Measurements from ENCODE around the gene CD247.
A peak's percentile ranks its signal among the peaks of the same experiment; 100 is the strongest.

CD247 gene

DNA sequence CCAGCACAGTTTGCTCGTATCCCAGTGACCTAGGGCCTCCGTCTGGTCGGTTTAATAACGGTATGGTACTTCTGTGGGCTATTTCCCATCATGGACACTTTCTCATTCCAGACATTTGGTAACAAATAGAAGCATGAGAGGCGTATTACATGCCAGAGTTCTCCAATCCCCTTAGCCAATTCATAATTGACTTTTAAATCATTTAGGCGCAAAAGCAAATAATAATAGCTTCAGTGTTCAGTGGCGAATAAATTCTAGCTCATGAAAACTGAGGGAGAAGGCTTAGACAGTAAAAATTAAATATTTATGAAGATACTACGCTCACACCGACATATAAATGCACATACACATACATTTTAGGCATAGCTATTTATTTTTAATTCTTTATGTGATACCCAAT lies 50.6 kb downstream of the CD247 start:
- intact Hi-C loops (cut with DNase I) = no loop called here
- no peak for DNase-seq

DNA sequence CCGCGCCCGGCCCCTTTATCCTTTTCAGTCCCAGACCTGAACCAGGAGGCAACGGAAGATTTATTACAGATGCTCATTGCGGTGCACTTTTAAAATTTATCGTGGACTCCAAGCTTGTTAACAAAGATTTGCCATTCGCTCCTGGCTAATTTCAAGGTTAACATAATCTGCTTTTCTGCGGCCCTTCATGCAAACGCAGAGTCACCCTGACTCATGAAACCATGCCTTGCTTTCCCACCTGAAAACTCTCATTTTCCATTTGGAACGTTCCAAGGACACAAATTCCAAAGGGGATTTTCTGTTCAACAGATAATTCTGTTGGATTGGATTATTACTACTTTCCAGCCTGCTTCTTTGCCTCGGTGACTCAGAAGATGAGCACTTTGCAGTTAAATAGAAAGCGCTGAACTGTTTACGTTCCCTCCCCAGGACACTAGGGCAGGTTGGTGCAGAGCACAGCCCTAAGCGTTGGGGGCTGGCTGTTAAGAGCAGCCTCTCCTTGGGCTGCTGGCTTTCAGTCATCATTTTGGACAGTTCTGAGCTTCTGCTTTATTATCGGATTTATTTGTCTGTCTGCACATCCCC lies 51.1 kb downstream of the CD247 start:
- intact Hi-C loops (cut with DNase I) = no loop called here
- DNase-seq = no peak

DNA sequence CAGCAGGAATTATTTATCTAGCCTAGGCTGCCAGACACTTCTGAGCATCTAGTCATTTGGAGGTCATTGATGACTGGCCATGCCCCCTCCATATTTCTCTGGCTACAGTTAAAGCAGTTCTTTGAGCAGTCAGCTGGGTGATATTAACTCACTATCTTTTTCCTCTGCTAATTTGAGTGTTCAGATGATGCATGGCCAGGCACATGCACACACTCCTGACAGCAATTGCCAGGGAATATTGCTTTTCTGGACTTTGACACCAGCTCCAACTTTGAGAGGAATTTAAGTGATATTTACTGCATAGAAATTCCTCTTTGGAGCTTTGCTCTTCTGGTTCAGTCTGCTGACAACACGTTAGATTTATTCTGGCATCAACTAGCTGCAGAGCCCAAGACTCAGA lies 52.6 kb downstream of the CD247 start:
- intact Hi-C loops (cut with DNase I) = no loop called here
- DNase-seq = no peak

DNA sequence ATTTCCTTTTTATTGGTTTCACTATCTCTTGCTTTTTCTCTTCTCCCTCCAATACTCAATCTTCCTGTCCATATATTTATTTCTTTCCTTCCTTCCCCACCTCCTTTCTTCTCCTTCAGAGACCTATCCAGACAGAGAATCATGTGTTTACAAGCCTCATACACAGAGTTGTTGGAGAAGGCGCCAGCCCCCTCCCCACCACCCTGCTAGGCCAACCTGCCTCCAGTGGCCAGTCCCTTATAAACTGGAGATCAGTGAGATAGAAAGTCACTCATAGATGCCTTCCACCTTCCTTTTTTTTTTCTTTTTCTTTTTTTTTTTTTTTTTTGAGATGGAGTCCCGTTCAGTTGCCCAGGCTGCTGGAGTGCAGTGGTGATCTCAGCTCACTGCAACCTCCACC lies 53.3 kb downstream of the CD247 start:
- DNase-seq = no peak
- intact Hi-C loops (cut with DNase I) = no loop called here

DNA sequence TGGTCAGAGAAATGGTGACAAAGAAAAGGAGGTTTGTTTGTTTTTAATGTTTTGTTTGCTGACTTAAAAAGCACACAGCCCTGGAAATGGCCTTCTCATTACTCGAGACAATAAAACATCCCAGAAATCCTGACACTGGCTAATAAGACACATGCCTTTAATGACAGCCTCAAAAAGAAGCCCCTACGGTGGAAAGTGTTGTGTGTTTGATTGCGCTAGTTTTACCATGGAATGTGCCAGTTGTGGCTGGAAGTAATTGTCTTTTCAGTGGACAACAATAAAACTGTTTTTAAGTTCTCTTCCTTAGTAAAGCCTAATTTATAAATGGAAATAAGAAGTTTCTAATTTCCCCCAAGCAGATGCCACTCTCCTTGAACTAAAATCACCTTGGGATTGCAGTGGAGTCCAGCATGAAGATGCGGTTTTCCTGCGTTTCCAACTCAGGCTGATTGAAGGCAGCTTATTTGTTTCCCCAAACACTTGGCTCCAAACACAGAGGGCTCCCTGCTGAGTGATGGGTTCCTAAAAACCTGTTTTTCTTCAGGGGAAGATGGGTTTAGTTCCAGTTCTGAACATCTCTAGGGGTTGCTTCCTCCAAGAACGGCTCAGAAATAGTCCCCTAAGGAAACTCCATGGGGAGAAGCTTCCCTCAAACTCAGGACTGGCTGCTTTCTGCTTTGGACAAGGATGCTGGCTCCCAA lies 54.3 kb downstream of the CD247 start:
- intact Hi-C loops (cut with DNase I) = no loop called here
- no peak for DNase-seq

DNA sequence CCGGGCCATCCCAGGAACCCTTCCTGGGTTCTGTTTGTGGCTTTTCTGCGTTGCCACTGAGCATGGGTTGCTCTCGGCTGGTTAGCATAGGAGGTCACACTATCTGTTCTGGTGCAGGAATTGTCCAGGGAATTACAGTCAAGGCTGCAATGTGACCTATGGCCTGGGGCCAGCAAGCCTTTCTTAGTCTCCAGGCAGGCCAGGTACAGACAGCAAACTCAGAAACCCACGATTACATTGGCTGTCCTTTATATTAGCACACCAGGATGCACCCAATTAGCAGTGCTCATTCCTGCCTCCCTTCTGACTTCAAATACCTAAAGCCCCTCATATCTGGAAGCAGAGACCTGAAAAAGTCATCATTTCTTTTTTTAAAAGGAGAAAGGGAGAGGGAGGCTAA lies 55.2 kb downstream of the CD247 start:
- intact Hi-C loops (cut with DNase I) = no loop called here
- no peak for DNase-seq

DNA sequence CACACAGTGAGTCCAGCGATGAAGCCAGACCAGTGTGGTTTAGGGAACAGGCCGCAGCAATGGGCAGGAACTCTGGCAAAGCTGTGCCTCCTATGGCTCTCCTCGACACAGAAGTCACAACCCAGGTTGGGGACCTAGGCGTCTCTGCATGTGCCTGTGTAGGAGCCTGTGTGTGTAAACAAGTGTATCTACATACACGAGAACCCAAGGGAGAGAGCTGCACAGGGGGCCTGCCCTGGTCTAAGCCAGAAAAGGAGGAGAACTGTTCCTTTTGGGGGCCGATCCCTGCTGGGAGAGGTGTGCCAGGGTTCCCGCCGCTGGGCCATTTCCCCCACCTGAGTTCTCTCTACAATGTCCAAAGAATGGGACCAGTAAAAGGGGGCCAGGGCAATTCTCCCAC lies 56.0 kb downstream of the CD247 start:
- intact Hi-C loops (cut with DNase I) = no loop called here
- no peak for DNase-seq

DNA sequence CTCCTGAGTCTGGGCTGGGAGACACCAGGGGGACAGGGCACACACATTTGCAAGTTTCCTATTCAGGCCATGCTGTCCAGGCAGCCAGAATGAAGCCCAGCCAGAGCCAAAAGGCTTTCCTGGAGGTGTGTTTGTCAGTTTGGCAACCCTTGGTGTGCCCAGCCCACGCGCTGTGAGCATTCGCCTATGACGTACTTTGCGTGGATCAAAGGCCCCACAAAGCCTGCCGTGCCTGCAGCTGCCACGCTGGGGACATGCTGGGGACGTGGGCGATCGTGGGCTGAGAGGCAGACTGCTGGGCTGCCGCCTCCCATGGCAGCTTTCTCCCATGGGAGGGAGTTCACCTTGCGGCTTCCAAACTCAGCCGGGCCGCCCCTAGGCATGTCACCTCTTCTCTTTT lies 57.5 kb downstream of the CD247 start:
- peak in 8 of 10 donors; percentile 34 to 95 (median 62) for DNase-seq

DNA sequence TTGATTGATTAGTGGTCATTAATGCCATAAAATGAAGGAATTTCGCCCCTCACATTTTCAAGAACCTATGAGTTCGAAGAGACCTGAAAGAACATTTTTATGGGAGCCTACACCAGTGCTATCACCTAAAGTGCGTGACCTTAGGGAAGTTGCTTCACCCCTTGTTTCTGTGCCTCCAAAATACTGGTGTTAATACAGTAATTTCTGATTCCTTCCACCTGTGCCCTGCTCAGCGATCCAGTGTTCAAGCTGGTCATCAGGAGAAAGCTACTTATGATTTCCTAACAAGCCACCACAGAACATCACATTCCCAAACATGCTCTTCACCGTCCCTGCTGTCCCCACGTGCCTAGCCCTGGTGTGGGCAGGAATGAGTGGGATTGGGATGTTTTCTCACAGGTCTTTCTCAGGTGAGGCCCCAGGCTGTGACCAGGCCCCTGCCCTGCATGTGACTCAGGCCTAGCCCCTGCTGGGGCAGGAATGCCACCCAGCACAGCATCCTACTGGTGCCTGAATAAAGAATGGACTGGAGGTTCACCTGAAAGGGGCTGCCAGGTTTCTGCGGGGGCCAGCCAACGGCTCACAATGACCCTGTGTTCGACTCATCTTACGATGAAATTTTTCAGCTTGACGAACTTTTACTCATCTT lies 60.3 kb downstream of the CD247 start:
- DNase-seq = no peak
- intact Hi-C loops (cut with DNase I) = no loop called here

More for the DNA sequence above, 57.5 kb downstream of the CD247 start:
- intact Hi-C loops (cut with DNase I) = no loop called here

DNA sequence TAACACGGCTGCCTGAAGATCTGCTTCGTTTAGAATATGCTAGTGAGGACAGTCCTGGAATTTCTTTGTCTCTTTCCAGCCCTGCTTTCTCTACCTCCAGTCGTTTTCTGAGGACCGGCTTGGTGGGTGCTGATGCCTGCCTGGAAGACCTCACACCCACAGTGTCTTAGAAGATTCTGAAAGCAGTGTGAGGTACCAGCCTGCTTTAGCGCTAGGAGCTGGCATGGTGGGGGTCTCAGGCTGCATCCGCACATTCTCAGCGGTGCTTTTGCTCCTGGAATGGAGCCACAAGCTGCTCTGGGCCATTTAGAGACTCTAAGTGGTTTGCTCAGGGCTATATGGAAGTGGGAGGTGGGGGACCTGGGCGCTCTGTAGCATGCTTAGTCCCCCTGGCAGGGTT lies 61.4 kb downstream of the CD247 start:
- DNase-seq = peak in 1 of 10 donors; percentile 49
- intact Hi-C loops (cut with DNase I) = no loop called here

DNA sequence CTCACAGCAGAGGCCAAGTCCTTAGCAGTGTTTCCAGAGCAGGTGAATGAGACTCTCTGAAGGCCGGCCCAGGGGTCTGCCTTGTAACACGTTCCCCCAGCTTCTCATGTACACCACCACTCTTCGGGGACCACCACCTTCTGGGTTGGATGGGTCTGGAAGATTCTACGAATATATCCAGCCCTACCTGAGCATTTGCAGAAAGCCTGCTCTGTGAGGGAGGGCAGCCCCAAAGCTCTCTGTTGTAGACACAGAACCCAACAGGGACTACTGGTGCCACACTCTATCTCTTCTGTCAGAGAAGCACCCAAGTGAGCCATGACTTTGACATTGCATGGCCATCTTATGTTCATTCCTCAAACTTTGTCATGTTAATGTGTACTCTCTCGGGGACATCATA lies 61.8 kb downstream of the CD247 start:
- peak in 1 of 10 donors; percentile 43 for DNase-seq
- intact Hi-C loops (cut with DNase I) = no loop called here

DNA sequence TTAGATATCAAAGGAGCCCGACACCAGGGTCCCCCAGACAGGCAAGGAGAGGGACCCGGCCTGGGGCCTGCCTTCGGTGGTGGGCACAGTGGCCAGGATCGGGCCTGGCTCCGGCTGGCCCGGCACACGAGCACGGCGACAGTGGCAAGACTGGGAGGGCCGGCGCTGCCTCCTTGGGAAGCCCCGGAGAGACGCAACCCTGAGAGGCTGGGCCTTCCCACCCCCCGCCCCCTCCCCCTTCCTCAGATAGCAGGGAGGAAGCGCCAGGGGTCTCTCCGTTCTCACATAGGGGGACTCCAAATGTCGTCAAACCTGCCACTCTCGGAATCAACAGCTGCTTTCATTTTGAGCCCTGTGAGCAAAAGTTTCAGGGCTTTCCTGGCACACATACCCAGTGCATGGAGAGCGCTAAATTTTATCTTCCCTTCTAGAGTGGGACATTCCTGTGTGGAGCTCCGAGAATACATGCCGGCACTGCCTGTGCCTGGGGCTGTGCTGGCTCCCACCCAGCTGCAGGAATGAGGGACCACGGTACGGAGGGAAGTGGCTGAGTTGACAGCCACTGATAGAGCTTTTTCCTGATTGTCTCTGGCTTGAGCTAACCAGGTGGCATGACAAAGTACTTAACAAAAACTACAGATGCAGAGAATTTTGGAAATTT lies 62.4 kb downstream of the CD247 start:
- DNase-seq = peak in 3 of 10 donors; percentile 19 to 88 (median 23)
- intact Hi-C loops (cut with DNase I) = no loop called here

DNA sequence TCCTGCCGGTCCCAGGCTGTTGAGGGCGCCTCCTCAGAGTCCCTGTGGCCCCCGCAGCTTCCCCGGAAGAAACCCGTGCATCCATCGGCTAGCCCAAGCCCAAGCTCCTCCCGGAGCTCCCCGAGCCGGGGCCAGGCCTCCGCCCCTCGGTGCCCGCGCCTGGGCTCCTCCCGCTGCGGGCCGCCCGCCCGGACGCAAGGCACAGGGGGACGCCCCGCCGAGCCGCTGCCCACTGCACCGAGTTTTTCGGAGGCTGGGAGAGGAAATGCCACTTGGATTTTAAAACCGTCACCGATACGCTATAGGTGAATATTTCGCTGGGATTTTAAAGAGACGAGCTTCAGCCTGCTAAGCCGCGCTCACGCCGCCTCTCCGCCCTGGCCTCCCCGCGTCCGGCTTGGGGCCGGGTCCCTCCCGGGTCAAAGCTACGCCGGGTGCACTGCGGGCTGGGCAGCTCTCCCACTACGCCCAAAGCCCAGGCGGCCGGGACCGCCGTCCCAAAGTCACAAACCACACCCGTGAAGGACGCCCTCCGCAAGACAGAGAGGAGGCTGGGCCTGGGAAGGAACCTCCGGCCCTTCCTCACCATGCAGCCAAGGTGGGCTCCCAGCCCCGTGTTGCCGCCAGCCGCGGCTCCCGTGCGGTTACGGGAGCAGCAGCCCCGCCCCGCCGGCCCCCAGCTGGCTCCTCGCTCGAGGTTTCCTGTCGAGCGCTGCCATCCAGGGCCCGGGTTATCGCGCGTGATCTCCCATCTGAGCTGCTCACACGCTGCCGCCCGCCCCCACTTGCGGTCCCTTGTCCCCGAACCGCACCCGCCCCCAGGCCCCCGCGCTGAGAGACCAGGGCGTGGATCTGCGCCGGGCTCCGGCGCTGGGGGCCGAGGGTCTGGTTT lies 63.2 kb downstream of the CD247 start:
- DNase-seq = peak; percentile 34 to 92 (median 52)
- intact Hi-C loops (cut with DNase I) = no loop called here

DNA sequence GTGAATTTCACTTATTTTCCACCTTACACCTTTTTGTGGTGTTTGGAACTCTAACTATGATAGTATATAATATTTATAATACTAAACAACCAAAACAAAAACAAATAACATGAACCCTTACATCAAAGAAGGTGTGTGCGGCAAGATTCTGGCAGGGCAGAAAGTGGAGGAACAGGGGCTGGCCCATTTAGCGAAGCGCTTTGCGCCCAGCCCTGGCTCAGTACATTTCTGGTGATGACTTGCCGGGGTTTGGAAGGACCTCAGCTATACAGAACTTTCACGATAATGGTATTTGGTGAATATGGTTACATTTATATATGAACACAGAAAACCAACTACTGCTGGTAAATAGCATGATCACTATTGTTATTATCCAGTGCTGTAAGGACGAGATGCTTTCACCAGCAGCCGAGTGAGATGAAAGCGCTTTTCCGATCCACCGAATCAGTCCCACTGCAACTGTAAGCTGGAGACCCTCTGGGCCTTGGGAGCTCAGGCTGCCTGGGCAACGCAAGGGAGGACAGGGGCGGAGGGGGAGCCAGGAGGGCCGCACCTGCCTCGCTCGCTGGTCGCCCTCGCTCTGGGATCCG lies 63.9 kb downstream of the CD247 start:
- DNase-seq = peak in 1 of 10 donors; percentile 75
- intact Hi-C loops (cut with DNase I) = no loop called here

DNA sequence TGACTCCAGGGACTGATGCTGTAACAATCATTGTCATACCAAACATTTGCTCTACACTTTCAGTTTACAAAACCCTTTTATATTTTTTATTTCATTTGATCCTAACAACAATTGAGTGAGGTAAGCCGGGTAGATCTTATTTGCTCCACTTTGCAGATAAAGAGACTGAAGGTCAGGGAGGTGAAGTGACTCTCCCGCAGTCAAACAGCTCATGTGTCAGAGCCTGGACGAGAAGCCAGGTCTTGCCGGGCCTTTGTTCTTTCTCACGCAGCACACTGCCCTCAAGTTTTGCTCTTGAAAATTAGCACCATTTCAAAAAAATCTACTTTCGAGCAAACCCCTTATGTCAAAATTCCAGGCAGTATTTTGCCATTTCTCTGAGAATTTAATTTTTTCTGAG lies 65.2 kb downstream of the CD247 start:
- DNase-seq = peak in 1 of 10 donors; percentile 38
- intact Hi-C loops (cut with DNase I) = no loop called here

DNA sequence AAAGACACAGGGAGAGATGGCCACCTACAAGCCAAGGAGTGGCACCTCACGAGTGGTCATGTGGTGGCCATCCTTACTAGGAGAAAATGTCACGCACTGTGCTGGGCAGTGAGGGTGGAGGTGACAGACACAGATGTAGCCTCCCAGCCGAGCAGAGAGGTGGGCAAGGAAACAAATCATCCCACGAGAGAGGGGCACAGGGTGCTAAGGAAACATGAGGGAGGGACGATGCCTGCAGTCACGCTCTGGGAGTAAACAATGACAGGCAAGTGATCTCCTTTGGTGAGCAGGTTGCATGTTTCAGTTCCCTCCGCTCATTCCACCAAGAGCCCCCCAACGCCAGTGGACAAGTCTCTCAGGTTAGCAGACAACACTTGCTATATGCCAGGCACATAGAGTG lies 65.8 kb downstream of the CD247 start:
- intact Hi-C loops (cut with DNase I) = no loop called here
- peak in 1 of 10 donors; percentile 66 for DNase-seq

DNA sequence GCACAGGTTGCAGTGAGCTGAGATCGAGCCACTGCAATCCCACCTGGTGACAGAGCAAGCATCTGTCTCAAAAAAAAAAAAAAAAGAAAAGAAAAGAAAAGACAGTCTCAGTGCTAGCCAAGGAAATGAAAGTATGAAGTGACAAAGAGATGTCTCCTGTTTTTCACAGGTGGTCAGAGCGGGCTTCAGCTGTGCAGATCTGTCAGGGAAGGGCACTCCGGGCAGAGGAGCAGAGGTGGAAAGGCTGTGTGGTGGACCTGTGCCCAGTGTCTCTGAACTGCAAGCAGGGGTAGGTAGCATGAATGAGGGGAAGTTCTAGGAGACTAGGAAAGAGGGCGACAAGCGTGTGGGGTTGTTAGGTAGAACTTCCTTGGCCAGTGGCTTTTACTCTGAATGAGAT lies 67.5 kb downstream of the CD247 start:
- intact Hi-C loops (cut with DNase I) = no loop called here
- no peak for DNase-seq

DNA sequence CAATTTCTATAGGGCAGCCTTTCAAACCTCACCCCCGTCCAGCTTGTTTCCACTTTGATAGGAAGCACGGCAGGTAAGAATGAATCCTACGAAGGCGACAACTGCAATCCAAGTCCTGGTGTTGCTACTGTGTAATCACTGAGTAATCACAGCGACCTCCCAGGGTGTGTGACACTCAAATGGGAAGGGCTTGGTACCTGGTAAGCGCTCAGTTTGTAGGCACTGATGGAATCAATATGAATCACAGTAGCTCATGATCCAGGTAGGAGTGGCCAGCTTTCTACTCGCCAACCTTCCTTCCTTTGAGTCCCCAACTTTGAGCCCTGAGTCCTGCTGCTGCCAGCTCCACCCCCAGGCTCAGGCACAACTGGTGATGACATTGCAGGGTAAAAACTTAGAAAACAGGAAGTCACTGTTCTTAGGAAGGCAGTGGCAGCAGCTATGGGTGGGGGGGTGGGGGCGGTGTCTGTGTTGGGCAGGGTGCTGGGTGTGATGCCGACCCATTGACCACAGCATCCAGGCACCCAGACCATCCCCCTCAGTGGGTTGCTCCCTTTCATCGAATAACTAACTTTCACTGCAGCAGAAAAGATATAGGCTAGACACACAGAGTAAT lies 70.7 kb downstream of the CD247 start:
- intact Hi-C loops (cut with DNase I) = loop anchor here (10.0 kb wide), 1 partner anchor 543 kb away; no protein-coding TSS in a partner anchor
- no peak for DNase-seq

DNA sequence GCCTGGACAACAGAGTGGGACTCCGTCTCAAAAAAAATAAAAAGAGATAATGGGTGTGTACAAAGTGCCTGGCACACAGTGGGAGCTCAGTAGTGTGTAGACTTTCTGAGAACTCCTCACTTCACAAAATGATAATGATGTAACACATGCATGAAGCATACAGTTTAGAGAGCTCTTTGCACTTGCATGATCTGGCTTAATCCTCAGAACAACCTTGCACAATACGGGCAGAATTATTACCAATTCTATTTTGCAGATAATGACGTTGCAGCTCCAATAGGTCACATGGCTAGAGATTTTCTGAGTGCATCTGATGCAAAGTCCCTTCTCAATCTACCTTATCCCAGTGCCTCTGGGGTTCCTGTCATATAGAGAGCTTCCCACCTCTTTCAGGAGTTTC lies 71.4 kb downstream of the CD247 start:
- DNase-seq = no peak
- intact Hi-C loops (cut with DNase I) = loop anchor here (10.0 kb wide), 1 partner anchor 542 kb away; no protein-coding TSS in a partner anchor
